Lower lobe of right lung (tissue), 2 donors: ENCODE measurements around the gene PKP3. TPM values are rescaled to one million over a fixed set of nuclear protein-coding genes. Genes with fewer than 3 reads are reported as not detected.

ENCODE experiments used
- ATAC-seq, 2 donors: fragments of 200-7000 bp; cut with Tn5 transposase; one replicate each; pipeline ENCODE4 v1.9.1; 2020 to 2022; ENCODE audit warnings: mild to moderate bottlenecking in 2 of 2, moderate library complexity in 2 of 2
- DNase-seq: peaks from one replicate; pipeline ENCODE4 v3.0.0-alpha.2; 2020
- H3K27ac ChIP-seq: fragments of 200-600 bp; one replicate; pipeline ENCODE4 v1.8.0; 2022
- H3K27me3 ChIP-seq: fragments of 200-600 bp; one replicate; pipeline ENCODE4 v1.8.0; 2022; ENCODE audit warnings: low read depth
- H3K36me3 ChIP-seq: fragments of 200-600 bp; one replicate; pipeline ENCODE4 v1.8.0; 2022; ENCODE audit warnings: mild to moderate bottlenecking
- H3K4me1 ChIP-seq: fragments of 200-600 bp; one replicate; pipeline ENCODE4 v1.8.0; 2022
- H3K4me3 ChIP-seq: fragments of 200-600 bp; one replicate; pipeline ENCODE4 v1.8.0; 2022; ENCODE audit warnings: mild to moderate bottlenecking
- H3K9me3 ChIP-seq: fragments of 200-600 bp; one replicate; pipeline ENCODE4 v1.8.0; 2022
- intact Hi-C: fragments of 100-400 bp; cut with DNase I; formaldehyde crosslinking; loops from one replicate; pipeline ENCODE4 v1.11.0; 2022
- total RNA-seq: library from RNA; stranded (reverse); fragmentation: NEBNext Ultra II Directional; extraction: Animal tissue kit (Norgen Biotek cat#: 25700); gene quantifications from one replicate; pipeline ENCODE4 v1.2.1, GENCODE V29; 2021
- TF ChIP-seq, protein P1 (sequence below): fragments of 200-600 bp; IDR thresholded peaks from one replicate; pipeline ENCODE4 v1.8.0; 2022; ENCODE audit warnings: antibody characterized with exemption, mild to moderate bottlenecking
- donor health status: DM: no; HTN: yes; CAD: no; lungs with severe emphysema.

Gene PKP3
- total RNA-seq, 1 donor from 2014 or later = 23.1 TPM

DNA sequence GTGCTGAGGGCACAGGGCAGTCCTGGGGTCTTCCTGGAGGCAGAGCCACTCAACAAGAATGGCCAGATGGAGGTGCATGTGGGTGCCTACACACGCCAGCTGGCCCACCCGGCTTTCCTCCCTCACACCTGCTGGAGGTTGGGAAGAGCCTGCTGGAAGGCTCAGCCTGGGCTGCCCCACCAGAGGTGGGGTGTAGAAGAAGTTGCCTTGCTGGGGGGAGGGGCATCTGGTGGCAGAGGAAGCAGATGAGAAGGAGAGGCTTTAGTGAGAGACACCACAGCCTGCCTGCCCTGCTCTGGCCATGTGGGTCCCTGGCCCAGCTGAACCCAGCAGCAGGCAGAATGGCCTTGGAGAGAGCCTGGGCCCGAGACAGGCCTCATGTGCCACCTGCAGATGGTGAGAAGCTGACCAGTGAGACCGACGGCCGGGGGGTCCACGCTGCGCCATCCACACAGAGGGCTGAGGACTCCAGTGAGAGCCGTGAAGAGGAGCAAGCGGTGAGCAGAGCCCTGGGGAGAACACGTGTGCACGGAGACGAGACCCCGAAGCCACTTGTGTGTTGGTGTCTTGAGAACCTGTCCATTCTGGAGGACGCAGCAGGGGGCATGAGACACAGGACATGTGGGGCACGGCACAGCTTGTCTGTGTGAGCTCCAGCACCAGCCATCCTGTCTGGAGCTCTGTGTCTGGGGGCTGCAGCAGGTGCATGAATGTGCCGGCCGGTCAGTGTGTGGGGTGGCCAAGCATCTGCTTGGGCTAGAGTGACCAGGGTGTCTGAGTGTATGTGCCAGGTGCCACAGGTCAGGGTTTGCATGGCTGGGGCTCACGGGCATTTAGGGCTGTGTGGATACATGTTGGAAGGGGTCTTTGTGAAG is 22.1 kb upstream of the PKP3 start:
- Histone ChIP-seq H3K4me3 (no peak overlapping the region), H3K27ac (no peak overlapping the region), H3K4me1 (peaks cover 10% of the 10 kb centered on the region), H3K9me3 (no peaks in the 10 kb centered on the region), H3K27me3 (peaks cover 35% of the 10 kb centered on the region), H3K36me3 (no peaks in the 10 kb centered on the region)
- TF ChIP-seq, protein P1, sequence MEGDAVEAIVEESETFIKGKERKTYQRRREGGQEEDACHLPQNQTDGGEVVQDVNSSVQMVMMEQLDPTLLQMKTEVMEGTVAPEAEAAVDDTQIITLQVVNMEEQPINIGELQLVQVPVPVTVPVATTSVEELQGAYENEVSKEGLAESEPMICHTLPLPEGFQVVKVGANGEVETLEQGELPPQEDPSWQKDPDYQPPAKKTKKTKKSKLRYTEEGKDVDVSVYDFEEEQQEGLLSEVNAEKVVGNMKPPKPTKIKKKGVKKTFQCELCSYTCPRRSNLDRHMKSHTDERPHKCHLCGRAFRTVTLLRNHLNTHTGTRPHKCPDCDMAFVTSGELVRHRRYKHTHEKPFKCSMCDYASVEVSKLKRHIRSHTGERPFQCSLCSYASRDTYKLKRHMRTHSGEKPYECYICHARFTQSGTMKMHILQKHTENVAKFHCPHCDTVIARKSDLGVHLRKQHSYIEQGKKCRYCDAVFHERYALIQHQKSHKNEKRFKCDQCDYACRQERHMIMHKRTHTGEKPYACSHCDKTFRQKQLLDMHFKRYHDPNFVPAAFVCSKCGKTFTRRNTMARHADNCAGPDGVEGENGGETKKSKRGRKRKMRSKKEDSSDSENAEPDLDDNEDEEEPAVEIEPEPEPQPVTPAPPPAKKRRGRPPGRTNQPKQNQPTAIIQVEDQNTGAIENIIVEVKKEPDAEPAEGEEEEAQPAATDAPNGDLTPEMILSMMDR = no peak
- DNase-seq = no peak
- no peak for ATAC-seq
- intact Hi-C loops = no loop called here

DNA sequence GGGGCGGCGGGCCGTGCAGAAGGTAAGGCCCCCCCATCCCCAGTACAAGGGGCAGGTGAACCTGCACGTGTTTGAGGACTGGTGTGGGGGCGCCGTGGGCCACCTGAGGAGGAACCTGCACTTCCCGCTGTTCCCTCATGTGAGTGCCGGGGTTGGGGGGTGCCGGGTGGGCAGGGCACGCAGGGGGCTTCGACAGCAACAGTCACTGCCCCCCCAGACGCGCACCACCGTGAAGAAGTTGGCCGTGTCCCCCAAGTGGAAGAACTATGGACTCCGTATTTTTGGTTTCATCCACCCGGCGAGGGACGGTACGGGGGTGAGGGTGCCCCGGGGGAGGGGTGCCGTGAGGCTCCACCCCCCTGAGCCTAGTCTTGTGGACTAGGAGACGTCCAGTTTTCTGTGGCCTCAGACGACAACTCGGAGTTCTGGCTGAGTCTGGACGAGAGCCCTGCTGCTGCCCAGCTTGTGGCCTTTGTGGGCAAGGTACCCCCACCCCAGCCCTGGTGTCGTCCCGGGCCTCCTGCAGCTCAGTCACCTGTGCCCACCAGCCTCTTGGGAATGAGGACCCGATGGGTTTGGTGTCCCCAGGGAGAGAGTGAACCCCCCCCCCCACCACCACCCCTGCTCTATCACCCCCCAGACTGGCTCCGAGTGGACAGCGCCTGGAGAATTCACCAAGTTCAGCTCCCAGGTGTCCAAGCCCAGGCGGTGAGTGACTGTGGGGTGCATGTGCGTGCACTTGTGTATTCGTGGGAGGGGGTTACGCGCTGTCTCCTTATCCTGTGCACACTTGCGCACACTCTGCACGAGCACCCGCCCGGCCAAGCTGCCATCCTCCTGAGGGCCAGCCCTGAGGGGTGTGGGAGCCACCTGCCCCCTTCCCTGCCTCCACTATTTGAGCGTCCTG is 20.9 kb upstream of the PKP3 start:
- Histone ChIP-seq H3K27me3 (peaks cover 24% of the 10 kb centered on the region), H3K9me3 (no peaks in the 10 kb centered on the region), H3K27ac (no peak overlapping the region), H3K4me3 (no peak overlapping the region), H3K4me1 (peaks cover 8% of the 10 kb centered on the region), H3K36me3 (no peaks in the 10 kb centered on the region)
- intact Hi-C loops = no loop called here
- DNase-seq = no peak
- ATAC-seq = no peak
- TF ChIP-seq, protein P1 = no peak

DNA sequence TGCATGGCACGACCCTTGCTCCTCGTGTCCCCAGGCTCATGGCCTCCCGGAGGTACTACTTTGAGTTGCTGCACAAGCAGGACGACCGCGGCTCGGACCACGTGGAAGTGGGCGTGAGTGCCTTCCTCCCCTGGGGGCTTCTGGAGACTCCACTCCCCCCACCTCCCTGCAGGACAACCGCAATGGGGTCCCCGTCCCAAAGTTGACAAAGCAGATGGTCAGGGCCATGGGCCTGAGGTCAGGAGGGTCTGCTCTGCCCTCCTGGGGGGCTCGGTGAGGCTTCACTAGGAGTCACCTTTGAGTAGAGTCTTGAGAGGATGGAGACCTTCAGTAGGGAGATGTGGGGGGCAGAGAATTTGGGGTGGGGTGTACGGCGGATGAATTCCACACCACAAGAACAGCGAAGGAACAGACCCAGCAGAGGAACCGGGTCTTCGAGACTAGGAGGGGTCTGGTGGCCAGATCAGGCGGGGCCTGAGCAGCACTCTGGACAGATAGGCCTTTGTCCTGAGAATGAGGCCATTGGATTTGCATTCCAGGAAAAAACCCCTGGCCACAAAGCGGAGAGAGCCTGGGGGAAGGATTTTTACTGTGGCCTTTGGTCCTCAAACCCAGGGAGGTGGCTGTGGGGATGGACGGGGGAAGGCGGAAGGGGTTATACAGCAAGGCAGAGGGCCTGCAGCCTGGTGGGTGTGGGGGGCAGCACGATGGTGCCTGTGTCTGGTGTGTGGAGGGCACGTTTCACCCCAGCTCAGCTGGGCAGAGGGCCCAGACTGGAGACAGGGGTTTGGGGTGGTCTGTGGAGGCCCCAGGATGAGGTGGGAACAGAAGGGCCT is 20.1 kb upstream of the PKP3 start:
- Histone ChIP-seq H3K27me3 (peaks cover 15% of the 10 kb centered on the region), H3K4me3 (no peak overlapping the region), H3K36me3 (no peaks in the 10 kb centered on the region), H3K9me3 (no peaks in the 10 kb centered on the region), H3K27ac (no peak overlapping the region), H3K4me1 (no peaks in the 10 kb centered on the region)
- DNase-seq (no peak), ATAC-seq (no peak)
- TF ChIP-seq, protein P1 = no peak
- intact Hi-C loops = no loop called here

DNA sequence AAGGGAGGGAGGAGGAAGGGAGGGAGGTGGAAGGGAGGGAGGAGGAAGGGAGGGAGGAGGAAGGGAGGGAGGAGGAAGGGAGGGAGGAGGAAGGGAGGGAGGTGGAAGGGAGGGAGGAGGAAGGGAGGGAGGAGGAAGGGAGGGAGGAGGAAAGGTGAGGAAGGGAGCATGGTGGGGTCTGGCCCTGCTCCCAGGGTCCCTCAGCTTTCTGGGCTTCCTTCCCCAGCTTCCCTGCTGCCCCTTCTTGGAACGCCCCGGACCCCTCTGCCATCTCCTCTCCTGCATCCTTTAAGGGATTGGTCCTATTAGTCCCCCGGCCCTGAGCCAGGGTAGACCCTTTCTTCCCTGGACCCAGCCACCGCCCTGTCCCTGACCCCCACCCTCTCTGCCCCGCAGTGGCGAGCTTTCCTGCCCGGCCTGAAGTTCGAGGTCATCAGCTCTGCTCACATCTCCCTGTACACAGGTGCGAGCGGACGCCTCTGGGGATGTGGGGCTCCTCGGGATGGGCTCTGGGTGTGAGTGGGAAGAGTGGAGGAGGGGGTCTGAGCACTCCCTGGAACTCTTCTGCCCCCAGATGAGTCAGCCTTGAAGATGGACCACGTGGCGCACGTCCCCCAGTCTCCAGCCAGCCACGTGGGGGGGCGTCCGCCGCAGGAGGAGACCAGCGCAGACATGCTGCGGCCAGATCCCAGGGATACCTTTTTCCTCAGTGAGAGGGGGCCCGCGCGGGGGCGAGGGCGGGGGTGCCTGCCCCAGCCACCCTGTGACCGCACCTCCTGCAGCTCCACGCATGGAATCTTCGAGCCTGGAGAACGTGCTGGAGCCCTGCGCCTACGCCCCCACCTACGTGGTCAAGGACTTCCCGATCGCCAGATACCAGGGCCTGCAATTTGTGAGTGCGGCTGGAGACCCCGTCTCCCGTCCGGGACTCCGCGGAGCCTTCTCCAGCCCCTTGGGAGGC is 18.7 kb upstream of the PKP3 start:
- no peak for ATAC-seq
- TF ChIP-seq, protein P1 = no peak
- DNase-seq = no peak
- Histone ChIP-seq H3K27me3 (peaks cover 18% of the 10 kb centered on the region), H3K4me3 (no peak overlapping the region), H3K9me3 (no peaks in the 10 kb centered on the region), H3K36me3 (no peaks in the 10 kb centered on the region), H3K4me1 (no peaks in the 10 kb centered on the region), H3K27ac (no peak overlapping the region)
- intact Hi-C loops = no loop called here
